Gastrocnemius medialis (tissue), 4 donors: ENCODE data around the gene DYRK1B. TPM values are rescaled to one million over a fixed set of nuclear protein-coding genes. Genes with fewer than 3 reads are reported as not detected.

Experiments
- ATAC-seq, 2 donors: fragments of 150-250 bp; one replicate each; pipeline ENCODE4 v1.9.1; 2016
- DNase-seq, 2 donors: peaks; one replicate each; pipeline ENCODE4 v3.0.0-alpha.2; 2019
- H3K27ac ChIP-seq, 4 donors: fragments of 200-600 bp; sonication (generic); 1 replicate in 1 of 4; 2 replicates in 3 of 4; pipeline ENCODE4 v1.5.1; 2016 to 2018; ENCODE audit warnings: mild to moderate bottlenecking in 2 of 4, moderate library complexity in 1 of 4
- H3K27me3 ChIP-seq, 3 donors: fragments of 200-600 bp; sonication (generic) in 2 of 3; 1 replicate in 1 of 3; 2 replicates in 2 of 3; pipeline versions ENCODE4 v1.5.1 to v1.6.0; 2016 to 2019; ENCODE audit warnings: mild to moderate bottlenecking in 1 of 3, moderate library complexity in 1 of 3
- H3K36me3 ChIP-seq, 2 donors: fragments of 200-600 bp; sonication (generic) in 1 of 2; one replicate each; pipeline ENCODE4 v1.5.1; 2017 to 2018
- H3K4me1 ChIP-seq, 2 donors: fragments of 200-600 bp; sonication (generic) in 1 of 2; one replicate each; pipeline ENCODE4 v1.5.1; 2016 to 2017; ENCODE audit warnings: mild to moderate bottlenecking in 2 of 2
- H3K4me3 ChIP-seq, 4 donors: fragments of 200-600 bp; sonication (generic) in 3 of 4; 1 replicate in 1 of 4; 2 replicates in 3 of 4; pipeline ENCODE4 v1.5.1; 2016 to 2019; ENCODE audit warnings: mild to moderate bottlenecking in 2 of 4
- H3K9me3 ChIP-seq, 3 donors: fragments of 200-600 bp; sonication (generic) in 2 of 3; 1 replicate in 1 of 3; 2 replicates in 2 of 3; pipeline ENCODE4 v1.5.1; 2016 to 2019
- CTCF ChIP-seq, 5 experiments: fragments of 450-650 bp in 3 of 5; fragments of 200-600 bp in 2 of 5; sonication (generic) in 2 of 5; IDR thresholded peaks in 4 of 5; conservative IDR thresholded peaks in 1 of 5; 1 replicate in 4 of 5; 2 replicates in 1 of 5; pipeline ENCODE4 v1.5.1; 2016 to 2019; ENCODE audit warnings: antibody characterized with exemption in 5 of 5, mild to moderate bottlenecking in 3 of 5, moderate library complexity in 3 of 5
- POLR2A ChIP-seq, 2 donors: fragments of 450-650 bp; IDR thresholded peaks; one replicate each; pipeline ENCODE4 v1.6.1; 2017; ENCODE audit warnings: antibody characterized with exemption in 2 of 2, mild to moderate bottlenecking in 2 of 2, moderate library complexity in 2 of 2
- in situ Hi-C, 4 donors: fragments of 200-750 bp; cut with MboI; loops; one replicate each; pipeline versions ENCODE4 v1.15.0 to v1.8.0; 2017; ENCODE audit warnings: low sequenced_read_pairs in 4 of 4
- intact Hi-C: fragments of 100-400 bp; cut with DNase I; formaldehyde crosslinking; loops from one replicate; pipeline ENCODE4 v1.15.1; 2023; ENCODE audit warnings: low total_unique reads
- total RNA-seq, 4 donors: library from RNA; depleted of rRNA; stranded (reverse); fragments of >200 nt; gene quantifications; one replicate each; pipeline versions ENCODE4 v1.1.0 to v1.2.3, GENCODE V29; 2016

The DYRK1B gene
- total RNA-seq, 4 donors from 2014 or later, result 39.6 to 68.7 (median 61.8) TPM

GRCh38 chr19:39850892-39851291, 16.9 kb upstream of the DYRK1B start:
- no peaks in the 10 kb centered on the region for H3K36me3 ChIP-seq
- H3K27ac ChIP-seq, result no peak overlapping the region
- no peaks in the 10 kb centered on the region for H3K9me3 ChIP-seq
- peaks cover 4 to 10% of the 10 kb centered on the region in 2 donors for H3K4me1 ChIP-seq
- in situ Hi-C loops, result no loop called here
- no peak overlapping the region for H3K4me3 ChIP-seq
- intact Hi-C loops, result no loop called here
- ATAC-seq, result no peak
- TF ChIP-seq CTCF (IDR thresholded peaks at IDR 0.05 in 4 of 5, conservative IDR thresholded peaks at IDR 0.05 in 1 of 5) (no peak), POLR2A (IDR thresholded peaks at IDR 0.05) (no peak)
- no peak for DNase-seq
- H3K27me3 ChIP-seq, result no peaks in the 10 kb centered on the region

- no peak for DNase-seq
- Histone ChIP-seq H3K9me3 (no peaks in the 10 kb centered on the region), H3K4me1 (peaks cover 24 to 33% of the 10 kb centered on the region in 2 donors), H3K27ac (no peak overlapping the region), H3K27me3 (no peaks in the 10 kb centered on the region), H3K36me3 (no peaks in the 10 kb centered on the region), H3K4me3 (no peak overlapping the region)
- TF ChIP-seq CTCF (IDR thresholded peaks at IDR 0.05 in 4 of 5, conservative IDR thresholded peaks at IDR 0.05 in 1 of 5) (no peak), POLR2A (IDR thresholded peaks at IDR 0.05) (no peak)
- no peak for ATAC-seq
- intact Hi-C loops, result loop anchor here (10.0 kb wide), 1 partner anchor 304 kb away; the partner anchor contains the start of gene EID2
- in situ Hi-C loops, result loop anchor here in 3 of 4 donors (10.0 to 25.0 kb wide), 4 partner anchors 126 to 411 kb away; partner anchors contain the start of genes RPS16 (in 2 of the 3), SUPT5H (in 2 of the 3), EID2 (in 1 of the 3) and EID2B (in 1 of the 3)
Measured at GRCh38 chr19:39848392-39848791, 14.4 kb upstream of the DYRK1B start.

GRCh38 chr19:39847525-39847924, 13.6 kb upstream of the DYRK1B start:
- TF ChIP-seq POLR2A (IDR thresholded peaks at IDR 0.05) (no peak), CTCF (IDR thresholded peaks at IDR 0.05 in 4 of 5, conservative IDR thresholded peaks at IDR 0.05 in 1 of 5) (no peak)
- intact Hi-C loops, result loop anchor here (10.0 kb wide), 1 partner anchor 303 kb away; the partner anchor contains the start of gene EID2

GRCh38 chr19:39846678-39847486, 12.9 kb upstream of the DYRK1B start:
- intact Hi-C loops, result loop anchor here (1.0 to 10.0 kb wide), 3 partner anchors 54 to 302 kb away; partner anchors contain the start of genes EID2 and PSMC4
- Histone ChIP-seq H3K4me1 (peaks cover 33 to 43% of the 10 kb centered on the region in 2 donors), H3K27me3 (no peaks in the 10 kb centered on the region), H3K4me3 (peak overlapping the region; percentile 78 to 99 (median 88)), H3K9me3 (no peaks in the 10 kb centered on the region), H3K36me3 (no peaks in the 10 kb centered on the region), H3K27ac (peak overlapping the region; percentile 93 to 96 (median 96))
- ATAC-seq (peak; percentile 16 to 22), DNase-seq (no peak)
- TF ChIP-seq POLR2A (IDR thresholded peaks at IDR 0.05) (no peak), CTCF (IDR thresholded peaks at IDR 0.05 in 4 of 5, conservative IDR thresholded peaks at IDR 0.05 in 1 of 5) (no peak)
- in situ Hi-C loops, result loop anchor here in 3 of 4 donors (10.0 to 25.0 kb wide), 4 partner anchors 128 to 410 kb away; partner anchors contain the start of genes RPS16 (in 2 of the 3), SUPT5H (in 2 of the 3), EID2 (in 1 of the 3) and EID2B (in 1 of the 3)

More at GRCh38 chr19:39847525-39847924, 13.6 kb upstream of the DYRK1B start:
- DNase-seq, result no peak
- Histone ChIP-seq H3K36me3 (no peaks in the 10 kb centered on the region), H3K9me3 (no peaks in the 10 kb centered on the region), H3K27ac (no peak overlapping the region), H3K4me1 (peaks cover 28 to 37% of the 10 kb centered on the region in 2 donors), H3K4me3 (no peak overlapping the region), H3K27me3 (no peaks in the 10 kb centered on the region)
- in situ Hi-C loops, result loop anchor here in 3 of 4 donors (10.0 to 25.0 kb wide), 4 partner anchors 127 to 410 kb away; partner anchors contain the start of genes RPS16 (in 2 of the 3), SUPT5H (in 2 of the 3), EID2 (in 1 of the 3) and EID2B (in 1 of the 3)
- ATAC-seq, result no peak
